ENCODE data around the gene PTPRD.

DNA sequence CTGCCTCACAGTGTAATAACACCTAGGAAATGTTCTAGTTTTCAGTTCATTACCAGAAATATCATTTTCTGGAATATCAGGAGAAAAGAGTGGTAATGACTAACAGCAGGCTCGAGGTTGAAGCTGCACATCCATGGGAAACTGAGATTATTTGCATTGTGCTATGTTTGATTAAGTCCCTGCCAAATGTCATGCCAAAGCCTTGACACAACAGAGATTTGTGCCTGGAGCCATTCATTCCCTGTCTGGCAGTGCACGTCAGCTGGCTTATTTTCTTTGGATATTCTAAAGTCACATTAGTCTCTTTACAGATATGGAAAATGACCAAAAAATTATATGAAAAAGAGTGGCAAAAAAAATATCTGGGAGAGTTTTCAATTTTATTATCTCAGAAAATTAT is 848.0 kb downstream of the PTPRD start:
- TF ChIP-seq SUZ12 (IDR thresholded peaks at IDR 0.05; ENCODE audit: extremely low read depth, insufficient read depth, insufficient read length) (no peak), YY1 (IDR thresholded peaks at IDR 0.05; ENCODE audit: insufficient read depth, insufficient read length) (no peak), ZNF274 (IDR thresholded peaks at IDR 0.05; ENCODE audit: low read depth, low read length) (no peak)
